A549 treated with AZD2906 at 1 μM for 4 hours (cell line): ENCODE measurements around the gene SIAH1. TPM values are rescaled to one million over a fixed set of nuclear protein-coding genes. Genes with fewer than 3 reads are reported as not detected.

Experiments
- total RNA-seq: library from RNA; stranded (reverse); fragments of 200-300 nt; extraction: Qiagen RNA extraction; gene quantifications from 5 replicates; pipeline ENCODE4 v1.2.3, GENCODE V29; 2022

The SIAH1 gene, protein sequence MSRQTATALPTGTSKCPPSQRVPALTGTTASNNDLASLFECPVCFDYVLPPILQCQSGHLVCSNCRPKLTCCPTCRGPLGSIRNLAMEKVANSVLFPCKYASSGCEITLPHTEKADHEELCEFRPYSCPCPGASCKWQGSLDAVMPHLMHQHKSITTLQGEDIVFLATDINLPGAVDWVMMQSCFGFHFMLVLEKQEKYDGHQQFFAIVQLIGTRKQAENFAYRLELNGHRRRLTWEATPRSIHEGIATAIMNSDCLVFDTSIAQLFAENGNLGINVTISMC
- total RNA-seq = 11.4 to 14.6 TPM (median 14.3 TPM) in 5 replicates

GRCh38 chr16:48385253-48386150, at the start of gene SIAH1:
SIAH1 (minus strand) TSS chr16:48385413; CDS start chr16:48362428, 22,985 bp downstream.

Other genes with a start within 250 kb of the SIAH1 start
- 0.02 to 0.15 TPM (median 0.05 TPM) in 5 replicates for gene ABCC12, start 229.4 kb downstream of the SIAH1 start, total RNA-seq
- gene LONP2, start 141.1 kb downstream of the SIAH1 start, total RNA-seq = 23.6 to 31.2 TPM (median 28.7 TPM) in 5 replicates
- gene ABCC11, start 137.9 kb downstream of the SIAH1 start, total RNA-seq = 0.05 to 0.25 TPM (median 0.08 TPM) in 5 replicates
- gene N4BP1, start 224.8 kb upstream of the SIAH1 start, total RNA-seq = 16.6 to 21.4 TPM (median 21.0 TPM) in 5 replicates